Lower leg skin (tissue), 3 donors: ENCODE measurements around the gene SPON1.

Experiments
- CTCF ChIP-seq, 3 donors: fragments of 450-650 bp; IDR thresholded peaks; one replicate each; pipeline ENCODE4 v1.5.1; 2016; ENCODE audit warnings: antibody characterized with exemption in 3 of 3, mild to moderate bottlenecking in 3 of 3, moderate library complexity in 2 of 3
- POLR2A ChIP-seq, 2 donors: fragments of 450-650 bp; IDR thresholded peaks; one replicate each; pipeline ENCODE4 v1.6.1; 2016 to 2017; ENCODE audit warnings: antibody characterized with exemption in 2 of 2, mild to moderate bottlenecking in 1 of 2, moderate library complexity in 1 of 2

DNA sequence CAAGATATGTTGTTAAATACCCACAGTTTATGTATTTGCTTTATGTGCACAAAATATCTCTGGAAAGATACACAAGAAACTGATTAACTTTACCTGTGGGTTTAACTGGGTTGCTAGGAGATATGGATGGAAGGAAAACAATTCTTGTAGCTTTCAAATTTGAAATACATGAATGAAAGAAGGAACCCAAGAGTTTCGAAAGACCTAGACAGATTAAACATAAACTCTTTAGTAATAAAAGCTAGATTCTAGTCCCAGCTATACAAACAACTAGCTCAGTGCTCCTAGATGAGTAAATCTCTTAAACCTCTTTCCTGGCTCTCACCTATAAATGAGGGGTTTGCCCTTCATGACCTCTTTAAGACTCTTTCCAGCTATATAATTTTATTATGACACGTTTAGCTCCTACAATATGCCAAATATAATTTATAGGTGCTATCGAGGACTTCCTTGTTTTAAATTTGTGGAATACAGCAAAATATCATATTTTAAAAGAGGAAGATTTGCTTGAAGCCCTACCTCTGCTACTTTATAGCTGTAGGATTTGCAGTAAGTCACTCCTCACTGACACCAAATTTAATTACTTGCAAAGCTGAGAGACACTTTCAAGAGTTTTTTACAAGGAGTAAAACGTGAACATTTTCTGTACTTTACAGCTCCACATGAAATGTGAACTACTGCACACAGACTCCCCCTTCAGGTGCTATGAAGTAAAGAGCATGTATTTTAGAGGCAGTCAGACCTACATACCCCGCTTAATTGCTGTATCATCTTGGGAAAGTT is 345.8 kb downstream of the SPON1 start:
- TF ChIP-seq CTCF (IDR thresholded peaks at IDR 0.05) (no peak), POLR2A (IDR thresholded peaks at IDR 0.05) (no peak)
